HEK293T (cell line): Measurements from ENCODE around the gene MYL6B.

Source experiments
- ARNT ChIP-seq: fragments of 450-650 bp; IDR thresholded peaks from 2 replicates; pipeline ENCODE4 v1.6.1; 2017; ENCODE audit warnings: mild to moderate bottlenecking
- BHLHE40 ChIP-seq: fragments of 450-650 bp; IDR thresholded peaks from 2 replicates; pipeline ENCODE4 v1.6.1; 2016; ENCODE audit warnings: mild to moderate bottlenecking, moderate library complexity, borderline replicate concordance
- CTBP1 ChIP-seq: fragments of 450-650 bp; IDR thresholded peaks from 2 replicates; pipeline ENCODE4 v1.6.1; 2016; ENCODE audit warnings: borderline replicate concordance
- FOXA1 ChIP-seq: fragments of 450-650 bp; IDR thresholded peaks from 2 replicates; pipeline ENCODE4 v1.6.1; 2016; ENCODE audit warnings: mild to moderate bottlenecking
- FOXK2 ChIP-seq: fragments of 450-650 bp; IDR thresholded peaks from 2 replicates; pipeline ENCODE4 v1.6.1; 2016; ENCODE audit warnings: mild to moderate bottlenecking
- FOXM1 ChIP-seq: fragments of 450-650 bp; IDR thresholded peaks from 2 replicates; pipeline ENCODE4 v1.6.1; 2017; ENCODE audit warnings: mild to moderate bottlenecking, borderline replicate concordance
- L3MBTL2 ChIP-seq: fragments of 450-650 bp; conservative IDR thresholded peaks from 2 replicates; pipeline ENCODE4 v1.6.1; 2016; ENCODE audit warnings: mild to moderate bottlenecking
- SP1 ChIP-seq: fragments of 450-650 bp; IDR thresholded peaks from 2 replicates; pipeline ENCODE4 v1.6.1; 2017
- SUZ12 ChIP-seq: fragments of 450-650 bp; IDR thresholded peaks from 2 replicates; pipeline ENCODE4 v1.6.1; 2016; ENCODE audit warnings: mild to moderate bottlenecking
- TARDBP ChIP-seq: fragments of 450-650 bp; IDR thresholded peaks from 2 replicates; pipeline ENCODE4 v1.6.1; 2016
- ZNF384 ChIP-seq: fragments of 450-650 bp; IDR thresholded peaks from 2 replicates; pipeline ENCODE4 v1.6.1; 2016

GRCh38 chr12:56134897-56135296, 17.5 kb upstream of the MYL6B start:
- no peak for TF ChIP-seq FOXM1
- no peak for TF ChIP-seq FOXK2
- TF ChIP-seq FOXA1 = no peak
- TF ChIP-seq CTBP1 = no peak
- TF ChIP-seq TARDBP = no peak
- TF ChIP-seq ZNF384 = no peak
- no peak for TF ChIP-seq SP1
- no peak for TF ChIP-seq SUZ12
- TF ChIP-seq ARNT = no peak
- no peak for TF ChIP-seq L3MBTL2
- no peak for TF ChIP-seq BHLHE40
